Gastroesophageal sphincter (tissue), 4 donors: ENCODE data around the gene MYRF. TPM values are rescaled to one million over a fixed set of nuclear protein-coding genes. Genes with fewer than 3 reads are reported as not detected.

Source experiments
- ATAC-seq: fragments of 150-250 bp; one replicate; pipeline ENCODE4 v1.9.1; 2016; ENCODE audit warnings: mild to moderate bottlenecking, moderate library complexity
- H3K27ac ChIP-seq, 4 donors: fragments of 200-600 bp; sonication (generic) in 3 of 4; 1 replicate in 3 of 4; 2 replicates in 1 of 4; pipeline ENCODE4 v1.5.1; 2016 to 2019
- H3K27me3 ChIP-seq: fragments of 200-600 bp; sonication (generic); one replicate; pipeline ENCODE4 v1.5.1; 2019
- H3K36me3 ChIP-seq, 2 donors: fragments of 200-600 bp; sonication (generic); one replicate each; pipeline ENCODE4 v1.5.1; 2019; ENCODE audit warnings: control low read depth in 1 of 2
- H3K4me1 ChIP-seq, 3 donors: fragments of 200-600 bp; sonication (generic); 1 replicate in 2 of 3; 2 replicates in 1 of 3; pipeline ENCODE4 v1.5.1; 2016 to 2019; ENCODE audit warnings: control low read depth in 2 of 3
- H3K4me3 ChIP-seq, 2 donors: fragments of 200-600 bp; sonication (generic); one replicate each; pipeline ENCODE4 v1.5.1; 2019; ENCODE audit warnings: mild to moderate bottlenecking in 1 of 2, moderate library complexity in 1 of 2
- H3K9me3 ChIP-seq, 3 donors: fragments of 200-600 bp; sonication (generic); one replicate each; pipeline ENCODE4 v1.5.1; 2017 to 2019; ENCODE audit warnings: control low read depth in 2 of 3
- EP300 ChIP-seq: sonication (generic); formaldehyde crosslinking; IDR thresholded peaks from one replicate; pipeline ENCODE4 v1.6.1; 2017; ENCODE audit warnings: antibody characterized with exemption, mild to moderate bottlenecking
- POLR2A ChIP-seq, 2 donors: fragments of 450-650 bp; IDR thresholded peaks; one replicate each; pipeline ENCODE4 v1.6.1; 2017; ENCODE audit warnings: antibody characterized with exemption in 2 of 2, mild to moderate bottlenecking in 2 of 2, moderate library complexity in 1 of 2
- POLR2AphosphoS5 ChIP-seq: sonication (generic); formaldehyde crosslinking; IDR thresholded peaks from one replicate; pipeline ENCODE4 v1.6.1; 2017; ENCODE audit warnings: antibody characterized with exemption
- WGBS, 2 donors: methylation state at CpG; one replicate each; pipeline ENCODE4 v1.1.5; 2018; ENCODE audit warnings: low coverage in 1 of 2; 5-methylcytosine and 5-hydroxymethylcytosine counted together
- total RNA-seq, 4 donors: library from RNA; depleted of rRNA; stranded (reverse); fragments of >200 nt; gene quantifications; one replicate each; pipeline ENCODE4 v1.1.0, GENCODE V29; 2016
- TF ChIP-seq, protein P1 (sequence below), 4 experiments: fragments of 200-600 bp in 2 of 4; fragments of 450-650 bp in 2 of 4; sonication (generic) in 1 of 4; IDR thresholded peaks; one replicate each; pipeline ENCODE4 v1.5.1; 2017 to 2019; ENCODE audit warnings: antibody characterized with exemption in 4 of 4, mild to moderate bottlenecking in 2 of 4, moderate library complexity in 2 of 4

Gene MYRF
- total RNA-seq, 4 donors from 2014 or later: 0.10 to 0.78 (median 0.19) TPM

DNA sequence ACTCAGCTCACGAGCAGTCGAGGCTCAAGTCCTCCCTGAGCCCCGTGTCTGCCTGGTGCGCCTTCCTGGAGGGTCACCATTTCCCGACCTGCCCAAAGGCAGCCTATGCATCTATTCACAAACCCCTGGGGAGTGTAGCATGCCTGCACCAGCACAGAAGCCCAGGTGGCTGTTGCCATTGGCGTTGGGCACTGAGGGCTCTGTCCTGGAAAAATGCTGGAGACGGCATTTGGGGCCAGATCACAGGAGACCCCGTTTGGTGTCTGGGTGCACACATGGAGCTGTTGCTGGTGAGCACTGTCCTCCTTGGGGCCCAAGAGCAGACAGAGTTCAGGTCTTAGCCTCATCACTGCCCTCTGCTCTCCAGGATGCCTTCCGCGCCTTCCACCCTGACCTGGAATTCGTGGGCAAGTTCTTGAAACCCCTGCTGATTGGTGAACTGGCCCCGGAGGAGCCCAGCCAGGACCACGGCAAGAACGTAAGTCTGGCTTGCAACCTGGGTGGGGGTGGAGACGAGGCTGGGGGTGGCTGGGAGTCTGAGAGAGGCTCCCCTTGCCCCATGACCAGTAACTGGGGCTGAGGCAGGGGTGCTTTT lies 85.1 kb downstream of the MYRF start:
- no peaks in the 10 kb centered on the region for H3K9me3 ChIP-seq
- 80 to 92% methylated on average over 1 to 2 of the region's 15 CpGs for WGBS, 2 donors
- H3K27ac ChIP-seq: no peak overlapping the region
- no peak for TF ChIP-seq POLR2A (IDR thresholded peaks at IDR 0.05)
- no peak for TF ChIP-seq EP300
- TF ChIP-seq, protein P1, sequence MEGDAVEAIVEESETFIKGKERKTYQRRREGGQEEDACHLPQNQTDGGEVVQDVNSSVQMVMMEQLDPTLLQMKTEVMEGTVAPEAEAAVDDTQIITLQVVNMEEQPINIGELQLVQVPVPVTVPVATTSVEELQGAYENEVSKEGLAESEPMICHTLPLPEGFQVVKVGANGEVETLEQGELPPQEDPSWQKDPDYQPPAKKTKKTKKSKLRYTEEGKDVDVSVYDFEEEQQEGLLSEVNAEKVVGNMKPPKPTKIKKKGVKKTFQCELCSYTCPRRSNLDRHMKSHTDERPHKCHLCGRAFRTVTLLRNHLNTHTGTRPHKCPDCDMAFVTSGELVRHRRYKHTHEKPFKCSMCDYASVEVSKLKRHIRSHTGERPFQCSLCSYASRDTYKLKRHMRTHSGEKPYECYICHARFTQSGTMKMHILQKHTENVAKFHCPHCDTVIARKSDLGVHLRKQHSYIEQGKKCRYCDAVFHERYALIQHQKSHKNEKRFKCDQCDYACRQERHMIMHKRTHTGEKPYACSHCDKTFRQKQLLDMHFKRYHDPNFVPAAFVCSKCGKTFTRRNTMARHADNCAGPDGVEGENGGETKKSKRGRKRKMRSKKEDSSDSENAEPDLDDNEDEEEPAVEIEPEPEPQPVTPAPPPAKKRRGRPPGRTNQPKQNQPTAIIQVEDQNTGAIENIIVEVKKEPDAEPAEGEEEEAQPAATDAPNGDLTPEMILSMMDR (IDR thresholded peaks at IDR 0.05): no peak
- no peak for TF ChIP-seq POLR2AphosphoS5
- no peak for ATAC-seq
- peaks cover 0 to 51% of the 10 kb centered on the region in 2 donors for H3K36me3 ChIP-seq
- H3K4me1 ChIP-seq: peaks cover 0 to 33% (median 8%) of the 10 kb centered on the region in 3 donors
- no peak overlapping the region for H3K4me3 ChIP-seq
- no peaks in the 10 kb centered on the region for H3K27me3 ChIP-seq

Other genes starting within 250 kb of the MYRF start
- gene LRRC10B, start 243.9 kb upstream of the MYRF start, total RNA-seq: 1 to 10 TPM in 2 of 4 donors, under 1 TPM in 2; 0.45 to 1.4 (median 1.1) TPM
- 1 to 10 TPM; 1.8 to 3.7 (median 3.1) TPM for gene SYT7, start 171.6 kb upstream of the MYRF start, total RNA-seq
- 1 to 10 TPM; 1.5 to 5.6 (median 3.4) TPM for gene DAGLA, start 72.2 kb upstream of the MYRF start, total RNA-seq
- gene TMEM258, start 40.0 kb downstream of the MYRF start, total RNA-seq: 10 to 100 TPM; 31.4 to 36.7 (median 33.3) TPM
- 10 to 100 TPM in 1 of 4 donors, 1 to 10 TPM in 3; 7.1 to 14.2 (median 8.1) TPM for gene FEN1, start 40.3 kb downstream of the MYRF start, total RNA-seq
- gene FADS1, start 64.4 kb downstream of the MYRF start, total RNA-seq: 10 to 100 TPM; 20.8 to 37.4 (median 32.0) TPM
- gene FADS2, start 75.7 kb downstream of the MYRF start, total RNA-seq: 10 to 100 TPM; 17.6 to 40.0 (median 33.4) TPM
- gene FADS3, start 138.9 kb downstream of the MYRF start, total RNA-seq: 10 to 100 TPM; 41.6 to 81.6 (median 60.5) TPM
- 10 to 100 TPM; 11.5 to 22.1 (median 14.7) TPM for gene RAB3IL1, start 164.9 kb downstream of the MYRF start, total RNA-seq
- gene BEST1, start 197.7 kb downstream of the MYRF start, total RNA-seq: 1 to 10 TPM; 3.0 to 4.0 (median 3.4) TPM
- 1,000 to 10,000 TPM; 1,945 to 2,292 (median 2,070) TPM for gene FTH1, start 215.0 kb downstream of the MYRF start, total RNA-seq